ENCODE measurements around the gene CDK17. TPM values are rescaled to one million over a fixed set of nuclear protein-coding genes. Genes with fewer than 3 reads are reported as not detected.

The CDK17 gene
- 32.3 and 35.9 TPM in 2 replicates for total RNA-seq
- long read RNA-seq, full-length matches to known transcripts, result 4 of 21 reads
- long read RNA-seq, partial matches to known transcripts, result 5 of 21 reads
- long read RNA-seq, other reads (novel, unspliced or antisense), result 12 of 21 reads

DNA sequence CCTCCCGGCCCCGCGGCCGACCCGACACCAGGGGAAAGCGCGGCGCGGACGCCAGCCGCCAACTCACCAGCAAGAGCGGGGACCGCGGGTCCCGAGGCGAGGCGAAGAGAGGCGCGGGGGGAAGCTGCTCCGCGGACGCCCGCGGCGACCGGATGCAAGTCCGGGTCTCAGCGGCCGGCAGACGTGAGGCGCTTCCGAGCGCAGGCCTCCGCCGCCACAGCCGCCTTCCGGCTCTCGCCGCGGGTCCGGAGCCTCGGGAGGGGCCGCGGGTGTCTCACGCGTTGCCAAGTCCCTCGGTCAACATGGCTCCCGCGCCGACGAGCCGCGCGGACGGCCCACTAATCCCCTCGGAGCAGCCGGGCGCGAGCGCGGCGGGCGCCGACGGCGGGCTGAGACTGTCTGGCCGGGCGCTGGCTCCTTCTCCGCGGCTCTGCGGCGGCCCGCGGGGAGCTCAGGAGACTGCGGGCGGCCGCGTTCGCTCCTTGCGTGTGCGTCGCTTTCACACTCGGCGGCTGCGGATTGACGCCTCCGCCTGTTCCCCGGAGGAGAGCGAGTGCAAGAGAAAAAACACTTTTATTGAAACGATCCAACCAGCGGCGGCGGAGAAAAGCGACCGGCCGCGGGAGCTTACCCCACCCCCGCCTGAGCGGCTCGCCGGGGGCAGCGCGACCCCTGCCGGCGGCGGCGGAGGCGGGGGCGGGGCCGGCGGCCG lies at the start of gene CDK17:
TSS of gene CDK17 (minus strand) at position 521 of the 712 bp plus-strand sequence. CDS start 65,603 bp downstream, outside the sequence.
- Mint-ChIP-seq H3K4me1 (ENCODE audit: low read depth) (peaks cover 41% of the 10 kb centered on the region), H3K27me3 (no peaks in the 10 kb centered on the region), H3K4me3 (ENCODE audit: low read depth) (peak within 1 kb of the TSS; percentile 90), H3K9me3 (ENCODE audit: low read depth) (no peaks in the 10 kb centered on the region), H3K27ac (peak within 1 kb of the TSS; percentile 95), H3K36me3 (ENCODE audit: insufficient read depth) (no peaks in the 10 kb centered on the region)
- peak; percentile 77 for DNase-seq (ENCODE audit: low spot score, unreplicated experiment)
- TF ChIP-seq, protein P1, sequence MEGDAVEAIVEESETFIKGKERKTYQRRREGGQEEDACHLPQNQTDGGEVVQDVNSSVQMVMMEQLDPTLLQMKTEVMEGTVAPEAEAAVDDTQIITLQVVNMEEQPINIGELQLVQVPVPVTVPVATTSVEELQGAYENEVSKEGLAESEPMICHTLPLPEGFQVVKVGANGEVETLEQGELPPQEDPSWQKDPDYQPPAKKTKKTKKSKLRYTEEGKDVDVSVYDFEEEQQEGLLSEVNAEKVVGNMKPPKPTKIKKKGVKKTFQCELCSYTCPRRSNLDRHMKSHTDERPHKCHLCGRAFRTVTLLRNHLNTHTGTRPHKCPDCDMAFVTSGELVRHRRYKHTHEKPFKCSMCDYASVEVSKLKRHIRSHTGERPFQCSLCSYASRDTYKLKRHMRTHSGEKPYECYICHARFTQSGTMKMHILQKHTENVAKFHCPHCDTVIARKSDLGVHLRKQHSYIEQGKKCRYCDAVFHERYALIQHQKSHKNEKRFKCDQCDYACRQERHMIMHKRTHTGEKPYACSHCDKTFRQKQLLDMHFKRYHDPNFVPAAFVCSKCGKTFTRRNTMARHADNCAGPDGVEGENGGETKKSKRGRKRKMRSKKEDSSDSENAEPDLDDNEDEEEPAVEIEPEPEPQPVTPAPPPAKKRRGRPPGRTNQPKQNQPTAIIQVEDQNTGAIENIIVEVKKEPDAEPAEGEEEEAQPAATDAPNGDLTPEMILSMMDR (IDR thresholded peaks at IDR 0.05; ENCODE audit: unreplicated experiment), result peak; percentile 59

DNA sequence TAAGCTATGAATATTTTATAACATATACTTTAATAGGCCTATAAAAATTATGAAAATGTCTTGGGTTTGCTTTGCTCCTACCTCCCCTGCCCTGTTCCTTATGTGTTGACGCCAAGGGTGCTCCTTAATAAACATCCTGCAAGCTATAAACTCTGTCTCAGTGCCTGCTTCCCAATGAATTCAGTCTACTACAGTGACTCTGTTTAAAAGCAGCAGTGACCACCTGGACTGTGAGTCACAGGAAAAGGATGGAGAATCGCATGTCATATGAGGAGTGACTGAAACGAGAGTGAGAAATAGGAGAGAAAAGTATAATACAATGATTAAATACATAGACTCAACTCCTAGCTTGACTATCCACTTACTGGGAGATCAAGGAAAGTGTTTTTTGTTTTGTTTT lies 48.1 kb upstream of the CDK17 start:
- no peaks in the 10 kb centered on the region for H3K36me3 Mint-ChIP-seq (ENCODE audit: insufficient read depth)
- H3K4me1 Mint-ChIP-seq (ENCODE audit: low read depth), result no peaks in the 10 kb centered on the region
- H3K27me3 Mint-ChIP-seq, result no peaks in the 10 kb centered on the region
- H3K27ac Mint-ChIP-seq, result no peak overlapping the region
- TF ChIP-seq, protein P1 (IDR thresholded peaks at IDR 0.05; ENCODE audit: unreplicated experiment), result no peak
- H3K4me3 Mint-ChIP-seq (ENCODE audit: low read depth), result no peak overlapping the region
- peaks cover 16% of the 10 kb centered on the region for H3K9me3 Mint-ChIP-seq (ENCODE audit: low read depth)
- DNase-seq (ENCODE audit: low spot score, unreplicated experiment), result no peak

DNA sequence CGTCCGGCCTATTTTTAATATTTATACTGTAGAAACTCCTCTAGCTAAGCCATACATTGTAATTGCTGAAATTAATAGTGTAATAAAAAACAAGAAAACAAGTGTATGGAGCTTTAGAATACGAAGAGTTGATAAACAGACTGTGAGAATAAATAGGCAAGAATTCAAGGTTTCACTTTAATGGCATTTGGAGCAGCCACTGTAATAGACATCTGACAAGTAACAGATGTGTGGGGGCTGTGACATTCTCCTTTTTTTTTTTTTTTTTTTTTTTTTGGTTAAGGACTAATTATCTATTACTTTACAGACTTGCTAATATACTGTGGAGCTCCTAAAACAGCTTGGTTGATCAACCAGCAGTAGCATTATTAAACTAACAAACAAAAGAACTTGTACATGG lies 47.0 kb upstream of the CDK17 start:
- Mint-ChIP-seq H3K4me3 (ENCODE audit: low read depth) (no peak overlapping the region), H3K4me1 (ENCODE audit: low read depth) (peaks cover 3% of the 10 kb centered on the region), H3K36me3 (ENCODE audit: insufficient read depth) (no peaks in the 10 kb centered on the region), H3K27me3 (no peaks in the 10 kb centered on the region), H3K9me3 (ENCODE audit: low read depth) (peaks cover 9% of the 10 kb centered on the region), H3K27ac (no peak overlapping the region)
- DNase-seq (ENCODE audit: low spot score, unreplicated experiment), result no peak
- TF ChIP-seq, protein P1 (IDR thresholded peaks at IDR 0.05; ENCODE audit: unreplicated experiment), result no peak

DNA sequence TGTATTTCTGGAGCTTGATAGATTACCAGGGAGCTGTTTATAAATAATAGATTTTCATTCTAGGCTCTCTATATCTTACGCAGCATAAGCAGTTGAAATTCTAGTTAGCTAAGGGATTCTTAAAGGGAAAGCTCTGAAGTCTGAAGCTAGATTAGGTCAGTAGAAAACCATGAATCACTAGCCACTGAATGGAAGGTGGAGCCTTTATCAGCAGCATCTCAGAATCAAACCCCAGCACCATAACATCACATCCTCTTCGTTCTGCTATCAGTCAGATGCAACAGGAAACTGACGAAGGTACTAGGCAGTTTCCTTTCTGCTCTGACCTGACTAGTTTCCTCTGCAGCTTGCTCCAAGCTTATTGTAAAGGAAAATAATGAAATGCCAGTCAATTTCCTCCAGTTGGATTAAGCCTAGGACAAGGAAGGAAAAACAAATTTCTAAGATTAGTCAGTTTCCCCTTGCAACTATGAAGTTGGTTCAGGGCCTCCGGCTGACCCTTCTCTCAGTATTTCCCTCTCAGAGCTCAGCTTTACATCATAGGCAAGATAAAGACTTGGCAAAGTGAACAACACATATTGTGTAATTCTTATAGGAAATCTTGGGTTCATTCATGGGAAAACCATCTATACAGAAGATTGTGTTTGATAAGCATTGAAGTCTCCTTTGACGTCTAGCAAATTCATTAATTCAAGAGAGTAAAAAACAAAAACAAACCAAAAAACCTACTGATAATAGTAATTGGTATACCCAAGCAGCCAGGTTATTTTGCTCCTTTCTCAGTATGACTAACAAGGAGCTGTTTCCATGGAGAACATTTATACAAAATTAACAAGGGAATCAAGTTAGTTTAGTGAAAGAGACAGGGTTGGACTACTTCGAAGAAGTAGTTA lies 45.7 kb upstream of the CDK17 start:
- Mint-ChIP-seq H3K4me3 (ENCODE audit: low read depth) (no peak overlapping the region), H3K36me3 (ENCODE audit: insufficient read depth) (no peaks in the 10 kb centered on the region), H3K9me3 (ENCODE audit: low read depth) (peaks cover 6% of the 10 kb centered on the region), H3K27me3 (no peaks in the 10 kb centered on the region), H3K4me1 (ENCODE audit: low read depth) (peaks cover 3% of the 10 kb centered on the region), H3K27ac (no peak overlapping the region)
- TF ChIP-seq, protein P1 (IDR thresholded peaks at IDR 0.05; ENCODE audit: unreplicated experiment), result no peak
- no peak for DNase-seq (ENCODE audit: low spot score, unreplicated experiment)

DNA sequence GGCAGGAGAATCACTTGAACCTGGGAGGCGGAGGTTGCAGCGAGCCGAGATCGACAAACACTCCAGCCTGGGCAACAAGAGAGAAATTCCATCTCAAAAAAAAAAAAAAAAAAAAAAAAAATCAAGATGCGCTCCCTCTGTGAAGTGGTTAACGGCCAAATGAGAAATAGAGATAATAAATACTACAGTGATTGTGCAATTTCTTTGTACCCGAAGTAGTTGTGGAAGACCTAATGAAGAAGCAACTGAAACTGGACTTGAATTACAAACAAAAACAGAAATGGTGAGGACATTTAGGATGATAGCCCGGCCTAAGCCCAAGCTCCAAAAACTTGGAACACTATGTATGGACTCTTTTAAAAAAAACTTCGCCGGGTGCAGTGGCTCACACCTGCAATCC lies 44.2 kb upstream of the CDK17 start:
- DNase-seq (ENCODE audit: low spot score, unreplicated experiment), result no peak
- Mint-ChIP-seq H3K4me1 (ENCODE audit: low read depth) (peaks cover 3% of the 10 kb centered on the region), H3K27me3 (no peaks in the 10 kb centered on the region), H3K36me3 (ENCODE audit: insufficient read depth) (no peaks in the 10 kb centered on the region), H3K27ac (no peak overlapping the region), H3K9me3 (ENCODE audit: low read depth) (no peaks in the 10 kb centered on the region), H3K4me3 (ENCODE audit: low read depth) (no peak overlapping the region)
- TF ChIP-seq, protein P1 (IDR thresholded peaks at IDR 0.05; ENCODE audit: unreplicated experiment), result no peak

Data from progenitor cell of endocrine pancreas (in vitro differentiated cells).